Measurements from ENCODE around the gene RXRG.

DNA sequence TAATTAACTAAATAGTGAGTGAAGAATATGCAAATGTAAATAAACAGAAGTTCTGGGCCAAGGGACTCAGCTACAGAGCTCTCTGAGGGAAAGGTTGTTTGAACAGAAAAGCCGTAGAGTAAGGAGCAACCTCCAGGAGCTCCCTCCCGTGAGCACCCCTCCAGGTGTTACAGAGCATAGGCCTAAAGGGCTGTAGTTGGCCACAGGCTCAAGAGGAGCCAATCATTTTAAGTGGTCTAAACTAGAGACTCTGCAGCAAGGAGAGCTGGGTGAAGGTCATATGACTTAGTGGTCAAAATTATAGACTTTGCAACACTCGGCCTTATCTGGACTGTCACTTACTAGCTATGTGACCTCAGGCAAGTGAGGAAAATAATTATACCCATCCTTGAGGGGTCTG lies 19.1 kb upstream of the RXRG start:
- TF ChIP-seq ZNF274 (IDR thresholded peaks at IDR 0.05; ENCODE audit: low read depth, low read length) (no peak), SUZ12 (IDR thresholded peaks at IDR 0.05; ENCODE audit: extremely low read depth, insufficient read depth, insufficient read length) (no peak), YY1 (IDR thresholded peaks at IDR 0.05; ENCODE audit: insufficient read depth, insufficient read length) (no peak)
